WERI-Rb-1 (cell line): ENCODE results near the gene MAPK8IP1.
"Not testable (repeated sequence)": the region's sequence is repeated elsewhere in the genome, so short reads cannot be mapped to it uniquely, and the experiment has no call there.

Source experiments
- DNase-seq: peaks from one replicate; pipeline ENCODE4 v3.0.0-alpha.2; 2020
- H3K27ac ChIP-seq: fragments of 250-450 bp; sonication (Bioruptor Pico); 2 replicates; pipeline ENCODE4 v1.5.1; 2020; ENCODE audit warnings: mild to moderate bottlenecking, moderate library complexity
- H3K27me3 ChIP-seq: fragments of 250-450 bp; sonication (Bioruptor Pico); 2 replicates; pipeline ENCODE4 v1.5.1; 2021; ENCODE audit warnings: mild to moderate bottlenecking, low read depth, moderate library complexity; ENCODE audit not compliant: insufficient read depth, severe bottlenecking
- H3K36me3 ChIP-seq: fragments of 250-450 bp; sonication (Bioruptor Pico); 2 replicates; pipeline ENCODE4 v1.5.1; 2020; ENCODE audit warnings: mild to moderate bottlenecking, moderate library complexity
- H3K4me3 ChIP-seq: 2 replicates; pipeline ENCODE4 v1.5.1; 2011; ENCODE audit warnings: low read depth, mild to moderate bottlenecking, control low read depth, low read length
- H3K9me3 ChIP-seq: fragments of 250-450 bp; sonication (Bioruptor Pico); 2 replicates; pipeline ENCODE4 v1.5.1; 2021; ENCODE audit warnings: mild to moderate bottlenecking, moderate library complexity; ENCODE audit not compliant: severe bottlenecking
- TF ChIP-seq, protein P1 (sequence below): IDR thresholded peaks from 2 replicates; pipeline ENCODE4 v1.5.1; 2011; ENCODE audit warnings: low read depth, mild to moderate bottlenecking, control low read depth, inconsistent platforms, low read length

MAPK8IP1 gene

GRCh38 chr11:45896422-45896984 lies 11.1 kb downstream of the MAPK8IP1 start:
- H3K4me3 ChIP-seq, result peak overlapping the region; percentile 28

DNA sequence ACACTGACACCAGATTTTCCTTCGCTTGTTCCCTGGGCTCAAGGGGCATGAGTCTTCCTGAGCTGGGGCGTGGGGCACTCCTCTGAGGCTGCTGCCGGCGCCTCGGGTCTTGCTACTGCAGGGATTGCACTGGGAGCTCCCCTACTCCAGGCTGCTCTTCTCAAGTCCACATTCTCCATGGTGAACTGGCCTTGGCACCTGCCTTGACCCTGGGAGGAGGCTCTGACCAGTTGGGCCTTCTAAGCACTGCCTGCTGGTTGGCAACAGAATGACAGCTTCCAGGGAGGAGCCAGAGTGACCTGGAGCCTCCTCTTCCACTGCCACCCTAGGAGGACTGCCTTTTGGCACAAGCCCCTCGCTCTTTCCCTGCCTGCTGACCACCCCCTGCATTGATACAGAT lies 12.1 kb downstream of the MAPK8IP1 start:
- H3K36me3 ChIP-seq, result peaks cover 17% of the 10 kb centered on the region
- H3K27me3 ChIP-seq, result no peaks in the 10 kb centered on the region
- H3K9me3 ChIP-seq, result no peaks in the 10 kb centered on the region
- TF ChIP-seq, protein P1, sequence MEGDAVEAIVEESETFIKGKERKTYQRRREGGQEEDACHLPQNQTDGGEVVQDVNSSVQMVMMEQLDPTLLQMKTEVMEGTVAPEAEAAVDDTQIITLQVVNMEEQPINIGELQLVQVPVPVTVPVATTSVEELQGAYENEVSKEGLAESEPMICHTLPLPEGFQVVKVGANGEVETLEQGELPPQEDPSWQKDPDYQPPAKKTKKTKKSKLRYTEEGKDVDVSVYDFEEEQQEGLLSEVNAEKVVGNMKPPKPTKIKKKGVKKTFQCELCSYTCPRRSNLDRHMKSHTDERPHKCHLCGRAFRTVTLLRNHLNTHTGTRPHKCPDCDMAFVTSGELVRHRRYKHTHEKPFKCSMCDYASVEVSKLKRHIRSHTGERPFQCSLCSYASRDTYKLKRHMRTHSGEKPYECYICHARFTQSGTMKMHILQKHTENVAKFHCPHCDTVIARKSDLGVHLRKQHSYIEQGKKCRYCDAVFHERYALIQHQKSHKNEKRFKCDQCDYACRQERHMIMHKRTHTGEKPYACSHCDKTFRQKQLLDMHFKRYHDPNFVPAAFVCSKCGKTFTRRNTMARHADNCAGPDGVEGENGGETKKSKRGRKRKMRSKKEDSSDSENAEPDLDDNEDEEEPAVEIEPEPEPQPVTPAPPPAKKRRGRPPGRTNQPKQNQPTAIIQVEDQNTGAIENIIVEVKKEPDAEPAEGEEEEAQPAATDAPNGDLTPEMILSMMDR, result peak; percentile 39; the same call in 1 of the 2 replicates
- H3K4me3 ChIP-seq, result no peak overlapping the region
- H3K27ac ChIP-seq, result peak overlapping the region; percentile 98
- no peak for DNase-seq

More at GRCh38 chr11:45896422-45896984, 11.1 kb downstream of the MAPK8IP1 start:
- Histone ChIP-seq H3K27me3 (no peaks in the 10 kb centered on the region), H3K27ac (peak overlapping the region; percentile 72), H3K9me3 (no peaks in the 10 kb centered on the region), H3K36me3 (peaks cover 7% of the 10 kb centered on the region)
- DNase-seq, result peak; percentile 76
- TF ChIP-seq, protein P1, result no peak

DNA sequence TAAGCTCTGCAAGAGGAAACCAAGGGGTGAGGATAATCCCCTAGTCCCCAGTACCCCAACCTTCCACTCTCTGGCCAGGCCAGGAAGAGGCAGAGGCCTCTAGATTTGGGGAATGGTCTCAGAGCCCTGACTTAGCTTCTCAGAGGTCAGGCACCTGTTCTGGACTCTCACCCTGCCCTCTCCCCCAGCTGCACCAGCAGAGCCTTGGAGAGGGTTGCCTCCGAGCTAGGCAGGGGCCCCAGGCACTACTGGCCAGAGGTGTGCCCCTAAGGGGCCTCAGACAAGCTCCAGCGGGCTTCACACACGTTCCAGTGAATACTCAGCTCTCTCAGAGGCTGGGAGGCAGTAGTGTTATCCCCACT lies 13.6 kb downstream of the MAPK8IP1 start:
- Histone ChIP-seq H3K27ac (peak overlapping the region; percentile 98), H3K4me3 (peak overlapping the region; percentile 27)

GRCh38 chr11:45899448-45900174 lies 14.2 kb downstream of the MAPK8IP1 start:
- TF ChIP-seq, protein P1, result no peak
- DNase-seq, result peak; percentile 93
- Histone ChIP-seq H3K27ac (peak overlapping the region; percentile 98), H3K9me3 (no peaks in the 10 kb centered on the region), H3K4me3 (peak overlapping the region; percentile 55), H3K27me3 (no peaks in the 10 kb centered on the region), H3K36me3 (peaks cover 38% of the 10 kb centered on the region)

More for the DNA sequence above, 13.6 kb downstream of the MAPK8IP1 start:
- TF ChIP-seq, protein P1, result no peak
- Histone ChIP-seq H3K9me3 (no peaks in the 10 kb centered on the region), H3K27me3 (no peaks in the 10 kb centered on the region), H3K36me3 (peaks cover 32% of the 10 kb centered on the region)
- no peak for DNase-seq

DNA sequence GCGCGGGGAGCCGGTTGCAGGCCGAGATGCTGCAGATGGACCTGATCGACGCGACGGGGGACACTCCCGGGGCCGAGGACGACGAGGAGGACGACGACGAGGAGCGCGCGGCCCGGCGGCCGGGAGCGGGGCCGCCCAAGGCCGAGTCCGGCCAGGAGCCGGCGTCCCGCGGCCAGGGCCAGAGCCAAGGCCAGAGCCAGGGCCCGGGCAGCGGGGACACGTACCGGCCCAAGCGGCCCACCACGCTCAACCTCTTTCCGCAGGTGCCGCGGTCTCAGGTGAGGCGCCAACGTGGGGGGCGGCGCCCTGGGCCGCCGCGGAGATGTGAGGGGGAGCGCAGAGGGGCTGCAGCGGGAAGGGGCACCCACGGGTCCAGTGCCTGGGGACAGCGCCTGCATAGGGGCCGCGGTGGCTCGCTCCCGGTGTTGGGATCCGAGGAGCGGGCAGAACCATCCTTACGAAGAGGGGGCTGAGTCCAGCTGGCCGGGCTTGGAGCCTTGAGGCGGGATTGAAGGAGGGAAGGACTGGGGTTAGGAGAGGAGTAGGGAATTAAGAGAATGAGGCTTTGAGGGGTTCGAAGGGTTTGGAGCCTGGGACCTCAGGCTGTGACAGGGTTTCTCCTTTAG lies 14.8 kb downstream of the MAPK8IP1 start:
- Histone ChIP-seq H3K4me3 (peak overlapping the region; percentile 55), H3K36me3 (peaks cover 45% of the 10 kb centered on the region), H3K27ac (peak overlapping the region; percentile 98)
- DNase-seq, H3K27me3 ChIP-seq, H3K9me3 ChIP-seq: not testable (repeated sequence)

- TF ChIP-seq, protein P1, result no peak
- peak overlapping the region; percentile 55 for H3K4me3 ChIP-seq
- no peak overlapping the region for H3K27ac ChIP-seq
- no peaks in the 10 kb centered on the region for H3K27me3 ChIP-seq
- no peaks in the 10 kb centered on the region for H3K9me3 ChIP-seq
- no peak for DNase-seq
- H3K36me3 ChIP-seq, result peaks cover 48% of the 10 kb centered on the region
Observed at GRCh38 chr11:45900916-45901617, 15.6 kb downstream of the MAPK8IP1 start.
